SW 1271 (cell line): Measurements from ENCODE around the gene ELSPBP1.
"Not testable (repeated sequence)": the region's sequence is repeated elsewhere in the genome, so short reads cannot be mapped to it uniquely, and the experiment has no call there.

ENCODE experiments used
- DNase-seq, 2 experiments: peaks; one replicate each; lab custom pipeline; 2025; lab: John Stamatoyannopoulos, UW

The ELSPBP1 gene

DNA sequence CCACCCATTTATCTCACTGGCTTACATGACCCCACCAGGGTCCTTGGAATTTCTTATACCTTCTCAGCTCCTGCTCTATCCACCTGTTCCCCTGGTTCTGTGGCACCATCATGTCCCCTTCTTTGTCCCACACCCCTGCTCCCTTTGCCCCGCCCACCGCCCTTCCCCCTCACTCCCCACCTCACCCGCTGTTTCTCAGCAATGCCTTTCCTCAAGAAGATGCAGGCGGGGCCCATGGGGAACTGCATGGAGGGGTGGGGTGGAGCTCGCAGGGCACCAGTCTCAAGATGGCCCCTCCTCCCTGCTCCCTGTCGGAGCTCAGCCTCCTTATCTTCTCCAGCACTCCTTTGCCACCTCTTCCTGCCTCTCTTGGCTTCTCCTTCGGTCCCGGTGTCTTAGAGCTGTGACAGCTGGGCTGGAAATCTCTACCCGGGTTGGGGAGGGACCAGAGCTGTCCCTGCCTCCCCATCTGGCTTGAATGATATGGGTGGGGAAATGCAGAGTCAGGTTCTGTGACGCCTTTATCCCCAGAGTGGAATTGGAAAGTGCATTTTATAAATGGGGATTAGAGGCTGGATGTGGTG is 49.3 kb downstream of the ELSPBP1 start, which contains the start of gene CABP5:
Gene CABP5 (minus strand): TSS at position 405 of the 584 bp plus-strand sequence. CDS start 157 bp downstream, at position 248.
- no peak for DNase-seq

DNA sequence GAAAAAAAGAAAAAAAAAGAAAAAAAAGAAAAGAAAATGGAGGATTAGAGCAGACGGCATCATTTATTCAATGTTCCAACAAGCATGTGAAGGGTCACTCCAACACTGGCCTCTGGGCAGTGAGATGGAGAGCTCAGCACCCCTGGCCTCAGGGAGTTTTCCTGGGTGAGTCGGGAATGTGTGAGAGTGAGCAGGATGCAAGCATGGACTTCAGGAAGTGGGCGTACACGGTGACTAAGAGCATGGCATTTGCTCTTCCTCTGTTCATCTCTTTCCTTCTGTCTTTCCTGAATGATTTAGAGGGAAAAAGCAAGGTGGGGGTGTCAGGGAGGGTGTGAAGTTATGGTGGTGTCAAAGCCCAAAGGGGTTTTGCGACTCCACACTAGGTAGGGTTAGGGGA is 50.1 kb downstream of the ELSPBP1 start:
- DNase-seq: peak in 1 of 2 experiments; percentile 2

DNA sequence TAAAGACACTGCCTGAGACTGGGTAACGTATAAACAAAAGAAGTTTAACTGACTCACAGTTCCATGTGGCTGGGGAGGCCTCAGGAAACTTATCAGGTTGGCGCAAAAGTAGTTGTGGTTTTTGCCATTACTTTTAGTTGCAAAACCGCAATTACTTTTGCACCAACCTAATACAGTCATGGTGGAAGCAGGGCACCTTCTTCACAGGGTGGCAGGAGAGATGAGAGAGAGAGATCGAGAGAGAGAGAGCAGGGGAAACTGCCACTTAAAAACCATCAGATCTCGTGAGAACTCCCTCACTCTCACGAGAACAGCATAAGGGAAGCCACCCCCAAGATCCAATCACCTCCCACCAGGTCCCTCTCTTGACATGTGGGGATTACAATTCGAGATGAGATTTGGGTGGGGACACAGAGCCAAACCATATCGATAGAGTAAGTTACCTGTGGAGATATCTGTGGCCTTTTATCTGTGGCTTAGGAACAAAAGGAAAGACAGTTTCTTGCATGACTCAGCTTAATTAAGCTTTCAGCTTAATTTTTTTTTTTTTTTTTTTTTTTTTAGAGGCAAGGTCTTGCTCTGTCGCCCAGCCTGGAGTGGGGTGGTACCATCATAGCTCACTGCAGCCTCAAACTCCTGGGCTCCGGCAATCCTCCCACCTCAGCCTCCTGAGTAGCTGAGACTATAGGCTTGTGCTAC is 57.1 kb downstream of the ELSPBP1 start:
- no peak for DNase-seq

GRCh38 chr19:48053076-48053475 is 58.6 kb downstream of the ELSPBP1 start:
- DNase-seq: no peak

GRCh38 chr19:48053856-48054255 is 59.4 kb downstream of the ELSPBP1 start:
- no peak for DNase-seq

GRCh38 chr19:48059331-48059730 is 64.9 kb downstream of the ELSPBP1 start:
- DNase-seq: no peak

GRCh38 chr19:48060381-48060780 is 65.9 kb downstream of the ELSPBP1 start:
- no peak for DNase-seq

- DNase-seq: no peak
Observed at GRCh38 chr19:48061401-48062344, 67.2 kb downstream of the ELSPBP1 start.

GRCh38 chr19:48064509-48064908 is 70.1 kb downstream of the ELSPBP1 start:
- DNase-seq: no peak

DNA sequence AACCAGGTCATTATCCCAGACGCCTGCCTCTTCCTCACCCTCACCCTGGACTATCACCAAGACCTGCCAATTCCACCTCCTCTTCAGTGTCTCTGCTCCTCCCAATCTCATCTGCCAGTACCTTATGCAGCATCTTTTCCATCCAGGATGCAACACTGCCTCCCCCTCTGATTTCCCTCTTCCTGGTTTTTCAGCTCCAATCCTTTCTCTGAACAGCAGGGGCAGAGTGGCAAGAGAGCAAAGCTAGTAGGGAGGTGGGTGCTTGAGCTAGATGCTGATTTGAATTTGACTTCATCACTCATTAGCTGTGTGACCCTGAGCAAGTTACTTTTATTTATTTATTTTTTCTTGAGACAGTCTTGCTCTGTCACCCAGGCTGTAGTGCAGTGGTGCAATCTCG is 75.0 kb downstream of the ELSPBP1 start:
- no peak for DNase-seq

DNA sequence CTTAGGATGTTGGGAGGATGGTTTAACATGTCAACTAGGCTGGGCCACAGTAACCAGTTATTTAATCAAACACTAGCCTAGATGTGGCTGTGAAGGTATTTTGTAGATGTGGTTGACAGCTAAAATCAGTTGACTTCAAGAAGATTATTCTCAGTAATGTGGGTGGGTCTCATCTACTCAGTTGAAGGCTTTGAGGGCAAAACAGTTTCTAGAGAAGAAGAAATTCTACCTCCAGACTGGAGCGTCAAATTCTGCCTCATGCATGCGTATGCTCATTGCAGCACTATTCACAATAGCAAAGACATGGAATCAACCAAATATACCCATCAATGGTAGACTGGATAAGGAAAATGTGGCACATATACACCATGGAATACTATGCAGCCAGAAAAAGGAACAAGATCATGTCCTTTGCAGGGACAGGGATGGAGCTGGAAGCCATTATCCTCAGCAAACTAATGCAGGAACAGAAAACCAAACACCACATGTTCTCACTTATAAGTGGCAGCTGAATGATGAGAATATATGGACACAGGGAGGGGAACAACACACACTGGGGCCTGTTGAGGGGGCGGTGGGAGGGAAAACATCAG is 75.8 kb downstream of the ELSPBP1 start:
- DNase-seq: not testable (repeated sequence)
